Measurements from ENCODE around the gene CYP3A5.

DNA sequence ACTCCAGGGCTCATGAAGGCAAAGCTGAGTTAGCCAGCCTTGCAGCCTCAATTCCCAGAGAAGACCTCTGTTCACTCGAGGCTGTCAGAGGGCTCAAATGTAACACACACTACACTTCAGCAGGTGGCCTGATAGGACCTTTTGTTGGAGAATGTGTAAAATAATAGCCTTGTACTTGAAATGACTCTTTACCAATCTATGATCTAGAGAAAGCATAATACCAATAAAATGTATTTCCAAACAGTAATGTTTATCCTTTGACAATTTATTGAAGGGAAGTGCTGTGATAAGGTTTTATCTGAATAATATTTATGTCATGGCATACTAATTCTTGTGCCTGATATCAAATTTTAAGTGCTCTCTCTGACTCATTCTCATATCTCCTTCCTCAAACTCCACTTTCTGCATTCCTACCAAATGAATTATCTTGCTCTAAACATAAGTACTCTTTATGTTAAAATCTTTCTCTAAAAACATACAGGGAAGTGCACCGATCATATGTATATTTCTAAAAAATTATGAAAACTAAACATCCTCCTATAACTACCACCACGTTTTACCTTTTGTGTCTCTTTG is 34.3 kb upstream of the CYP3A5 start:
- TF ChIP-seq CTCF (IDR thresholded peaks at IDR 0.05; ENCODE audit: insufficient read depth, low read depth, low read length) (no peak), EZH2 (IDR thresholded peaks at IDR 0.05; ENCODE audit: insufficient read depth, low read length) (no peak)
